RPMI7951 (cell line): ENCODE data around the gene MAP3K5. TPM values are rescaled to one million over a fixed set of nuclear protein-coding genes. Genes with fewer than 3 reads are reported as not detected.

ENCODE experiments used
- DNase-seq: peaks from one replicate; pipeline ENCODE4 v3.0.0-alpha.2; 2012; ENCODE audit warnings: low read depth
- total RNA-seq: library from RNA; depleted of rRNA; stranded (reverse); fragments of >200 nt; shearing (Covaris generic); gene quantifications from 2 replicates; pipeline ENCODE4 v1.2.3, GENCODE V29; 2014

Gene MAP3K5
- total RNA-seq, 1 experiment from 2014 or later: 6.2 TPM

- peak; percentile 63 for DNase-seq
These were observed 144.9 kb downstream of the MAP3K5 start for GRCh38 chr6:136647363-136647852.

- no peak for DNase-seq
These were observed 145.9 kb downstream of the MAP3K5 start for GRCh38 chr6:136646377-136646776.

GRCh38 chr6:136644597-136644952, 147.7 kb downstream of the MAP3K5 start:
- no peak for DNase-seq

- DNase-seq: peak; percentile 77
These were observed 148.3 kb downstream of the MAP3K5 start for GRCh38 chr6:136643850-136644596.

- DNase-seq: no peak
These were observed 150.3 kb downstream of the MAP3K5 start for GRCh38 chr6:136641873-136642465.

- no peak for DNase-seq
These were observed 151.1 kb downstream of the MAP3K5 start for GRCh38 chr6:136641166-136641565.

- no peak for DNase-seq
These were observed 152.0 kb downstream of the MAP3K5 start for GRCh38 chr6:136640132-136640915.

- no peak for DNase-seq
These were observed 152.6 kb downstream of the MAP3K5 start for GRCh38 chr6:136639702-136640101.

- no peak for DNase-seq
These were observed 156.7 kb downstream of the MAP3K5 start for GRCh38 chr6:136635615-136636014.

GRCh38 chr6:136633355-136633754, 158.9 kb downstream of the MAP3K5 start:
- DNase-seq: no peak

- no peak for DNase-seq
These were observed 163.3 kb downstream of the MAP3K5 start for GRCh38 chr6:136628996-136629395.

- DNase-seq: no peak
These were observed 165.1 kb downstream of the MAP3K5 start for GRCh38 chr6:136627191-136627590.

GRCh38 chr6:136625293-136625692, 167.0 kb downstream of the MAP3K5 start:
- no peak for DNase-seq

- DNase-seq: no peak
These were observed 167.9 kb downstream of the MAP3K5 start for GRCh38 chr6:136624347-136624746.

GRCh38 chr6:136618086-136618485, 174.2 kb downstream of the MAP3K5 start:
- DNase-seq: no peak

- DNase-seq: no peak
These were observed 175.8 kb downstream of the MAP3K5 start for GRCh38 chr6:136616527-136616926.

- no peak for DNase-seq
These were observed 177.3 kb downstream of the MAP3K5 start for GRCh38 chr6:136614994-136615393.

- no peak for DNase-seq
These were observed 177.9 kb downstream of the MAP3K5 start for GRCh38 chr6:136614350-136614749.

GRCh38 chr6:136613477-136613876, 178.8 kb downstream of the MAP3K5 start:
- peak; percentile 32 for DNase-seq

GRCh38 chr6:136612666-136613389, 179.4 kb downstream of the MAP3K5 start:
- no peak for DNase-seq

- DNase-seq: no peak
These were observed 180.5 kb downstream of the MAP3K5 start for GRCh38 chr6:136611746-136612145.

GRCh38 chr6:136611133-136611532, 181.1 kb downstream of the MAP3K5 start:
- DNase-seq: no peak
